Measurements from ENCODE around the gene DOK5. TPM values are rescaled to one million over a fixed set of nuclear protein-coding genes. Genes with fewer than 3 reads are reported as not detected.

Gene DOK5
- total RNA-seq, 1 experiment from 2014 or later = 4.9 TPM

GRCh38 chr20:54624706-54625390 is 149.5 kb downstream of the DOK5 start:
- peak; percentile 55 for DNase-seq (ENCODE audit: low spot score)
- H3K27ac ChIP-seq (ENCODE audit: low read depth, low read length, poor library complexity, severe bottlenecking) = no peak overlapping the region
- intact Hi-C loops (cut with micrococcal nuclease; ENCODE audit: unreplicated experiment) = loop anchor here (5.0 kb wide), 1 partner anchor 148 kb away; the partner anchor contains the start of gene DOK5
- ChIA-PET POLR2A (ENCODE audit: low non-redundant PET) (no interaction called here), CTCF (no interaction called here)
- H3K4me1 ChIP-seq (ENCODE audit: insufficient read depth, low read length, poor library complexity, severe bottlenecking) = peaks cover 29% of the 10 kb centered on the region
- no TSS peak for BruUV-seq (replicated peaks)
- no peaks in the 10 kb centered on the region for H3K27me3 ChIP-seq (replicated peaks; ENCODE audit: insufficient read depth, low read depth, low read length, poor library complexity)
- H3K9me3 ChIP-seq (ENCODE audit: low read depth, low read length, poor library complexity, severe bottlenecking) = no peaks in the 10 kb centered on the region
- H3K36me3 ChIP-seq (ENCODE audit: insufficient read depth, low read length, poor library complexity, severe bottlenecking) = no peaks in the 10 kb centered on the region
- TF ChIP-seq CTCF (conservative IDR thresholded peaks at IDR 0.05; ENCODE audit: low read depth, low read length) (no peak), EZH2 (IDR thresholded peaks at IDR 0.05; ENCODE audit: borderline replicate concordance, low read depth, low read length, poor library complexity, severe bottlenecking) (no peak)
- H3K4me3 ChIP-seq (ENCODE audit: low read depth, low read length, poor library complexity, severe bottlenecking) = no peak overlapping the region

DNA sequence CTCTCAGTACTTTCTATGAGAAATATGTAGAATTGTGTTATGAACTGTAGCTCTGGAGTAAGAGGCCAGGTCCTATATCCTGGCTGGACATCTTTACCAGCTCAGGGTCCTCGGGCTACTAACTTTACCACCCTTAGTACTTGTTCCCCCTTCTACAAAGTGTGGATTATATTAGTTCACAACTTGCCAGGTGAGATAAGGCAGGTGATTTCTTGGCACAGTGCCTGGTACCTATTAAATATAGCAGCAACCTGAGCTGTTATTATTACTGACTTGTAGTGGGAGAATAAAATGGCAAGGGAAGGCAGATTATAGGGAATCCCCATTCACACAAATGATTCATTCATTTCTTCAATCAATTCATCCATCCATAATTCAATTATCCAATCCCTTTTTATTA is 150.1 kb downstream of the DOK5 start:
- POLR2A ChIA-PET (ENCODE audit: low non-redundant PET) = no interaction called here
- Histone ChIP-seq H3K36me3 (ENCODE audit: insufficient read depth, low read length, poor library complexity, severe bottlenecking) (no peaks in the 10 kb centered on the region), H3K27me3 (replicated peaks; ENCODE audit: insufficient read depth, low read depth, low read length, poor library complexity) (no peaks in the 10 kb centered on the region), H3K4me3 (ENCODE audit: low read depth, low read length, poor library complexity, severe bottlenecking) (no peak overlapping the region), H3K4me1 (ENCODE audit: insufficient read depth, low read length, poor library complexity, severe bottlenecking) (peaks cover 29% of the 10 kb centered on the region), H3K27ac (ENCODE audit: low read depth, low read length, poor library complexity, severe bottlenecking) (no peak overlapping the region), H3K9me3 (ENCODE audit: low read depth, low read length, poor library complexity, severe bottlenecking) (no peaks in the 10 kb centered on the region)
- TF ChIP-seq CTCF (conservative IDR thresholded peaks at IDR 0.05; ENCODE audit: low read depth, low read length) (no peak), EZH2 (IDR thresholded peaks at IDR 0.05; ENCODE audit: borderline replicate concordance, low read depth, low read length, poor library complexity, severe bottlenecking) (no peak)
- intact Hi-C loops (cut with micrococcal nuclease; ENCODE audit: unreplicated experiment) = no loop called here
- DNase-seq (ENCODE audit: low spot score) = no peak
- BruUV-seq (replicated peaks) = no TSS peak
- CTCF ChIA-PET = no interaction called here

DNA sequence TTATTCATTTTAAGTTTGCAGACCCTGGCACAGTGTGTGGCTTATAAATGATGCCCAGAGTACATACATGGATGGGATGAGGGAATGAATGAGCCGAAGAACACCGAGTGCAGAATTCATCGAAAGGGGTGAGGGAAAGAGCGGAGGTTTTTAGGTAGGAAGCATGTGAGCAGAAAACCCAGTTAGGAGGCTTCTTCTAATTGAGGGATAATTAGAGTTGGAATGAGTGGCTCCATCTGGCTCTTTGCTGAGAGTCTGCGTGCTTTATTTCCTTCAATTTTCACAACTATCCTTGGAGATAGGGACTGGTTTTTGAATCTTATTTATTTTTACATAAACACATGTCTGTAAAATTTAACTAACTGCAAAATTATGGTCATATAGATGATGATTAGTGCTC is 150.7 kb downstream of the DOK5 start:
- H3K4me3 ChIP-seq (ENCODE audit: low read depth, low read length, poor library complexity, severe bottlenecking) = no peak overlapping the region
- POLR2A ChIA-PET (ENCODE audit: low non-redundant PET) = no interaction called here
- intact Hi-C loops (cut with micrococcal nuclease; ENCODE audit: unreplicated experiment) = no loop called here
- no peaks in the 10 kb centered on the region for H3K36me3 ChIP-seq (ENCODE audit: insufficient read depth, low read length, poor library complexity, severe bottlenecking)
- CTCF ChIA-PET = no interaction called here
- H3K27ac ChIP-seq (ENCODE audit: low read depth, low read length, poor library complexity, severe bottlenecking) = no peak overlapping the region
- H3K4me1 ChIP-seq (ENCODE audit: insufficient read depth, low read length, poor library complexity, severe bottlenecking) = peaks cover 29% of the 10 kb centered on the region
- no TSS peak for BruUV-seq (replicated peaks)
- no peaks in the 10 kb centered on the region for H3K9me3 ChIP-seq (ENCODE audit: low read depth, low read length, poor library complexity, severe bottlenecking)
- no peak for TF ChIP-seq EZH2 (IDR thresholded peaks at IDR 0.05; ENCODE audit: borderline replicate concordance, low read depth, low read length, poor library complexity, severe bottlenecking)
- no peak for TF ChIP-seq CTCF (conservative IDR thresholded peaks at IDR 0.05; ENCODE audit: low read depth, low read length)
- H3K27me3 ChIP-seq (replicated peaks; ENCODE audit: insufficient read depth, low read depth, low read length, poor library complexity) = no peaks in the 10 kb centered on the region
- no peak for DNase-seq (ENCODE audit: low spot score)

Data from A673 (cell line).